Mesenchymal stem cell (in vitro differentiated cells and primary cell): ENCODE results near the gene MYO10.

ENCODE experiments used
- DNase-seq: peaks from one replicate; pipeline ENCODE4 v3.0.0-alpha.2; 2013
- H2AFZ ChIP-seq: one replicate; pipeline ENCODE4 v1.6.1; 2013; ENCODE audit warnings: low read depth, mild to moderate bottlenecking, control low read depth, inconsistent platforms, low read length, moderate library complexity
- H2AK5ac ChIP-seq: 2 replicates; pipeline ENCODE4 v1.6.1; 2013; ENCODE audit warnings: low read length, moderate library complexity, mild to moderate bottlenecking, inconsistent platforms; ENCODE audit not compliant: severe bottlenecking
- H2BK120ac ChIP-seq: one replicate; pipeline ENCODE4 v1.6.1; 2013; ENCODE audit warnings: low read depth, mild to moderate bottlenecking, inconsistent platforms, low read length, moderate library complexity
- H2BK12ac ChIP-seq, 2 experiments: one replicate each; pipeline ENCODE4 v1.6.1; 2013; ENCODE audit warnings: inconsistent platforms in 2 of 2, low read length in 2 of 2, mild to moderate bottlenecking in 2 of 2, moderate library complexity in 2 of 2, control low read depth in 1 of 2
- H2BK15ac ChIP-seq: one replicate; pipeline ENCODE4 v1.6.1; 2013; ENCODE audit warnings: mild to moderate bottlenecking, low read depth, inconsistent platforms; ENCODE audit not compliant: poor library complexity, severe bottlenecking
- H2BK5ac ChIP-seq: 2 replicates; pipeline ENCODE4 v1.6.1; 2013; ENCODE audit warnings: low read depth, mild to moderate bottlenecking, low read length, control low read depth, inconsistent platforms; ENCODE audit not compliant: poor library complexity, severe bottlenecking
- H3K14ac ChIP-seq, 2 experiments: one replicate each; pipeline ENCODE4 v1.6.1; 2013; ENCODE audit warnings: inconsistent platforms in 2 of 2, low read length in 2 of 2, control low read depth in 1 of 2, mild to moderate bottlenecking in 1 of 2, moderate library complexity in 1 of 2
- H3K18ac ChIP-seq, 2 experiments: one replicate each; pipeline ENCODE4 v1.6.1; 2013; ENCODE audit warnings: inconsistent platforms in 2 of 2, low read length in 2 of 2, control low read depth in 1 of 2, low read depth in 1 of 2, mild to moderate bottlenecking in 1 of 2
- H3K23ac ChIP-seq, 2 experiments: one replicate each; pipeline ENCODE4 v1.6.1; 2013; ENCODE audit warnings: inconsistent platforms in 2 of 2, low read length in 2 of 2, mild to moderate bottlenecking in 2 of 2, moderate library complexity in 2 of 2, control low read depth in 1 of 2
- H3K27ac ChIP-seq: 2 replicates; pipeline ENCODE4 v1.5.1; 2013; ENCODE audit warnings: mild to moderate bottlenecking, moderate library complexity, low read length, control low read depth, inconsistent platforms; ENCODE audit not compliant: poor library complexity, severe bottlenecking
- H3K27me3 ChIP-seq, 2 experiments: 2 replicates each; pipeline versions ENCODE4 v1.6.1 to v1.7.0; 2013; ENCODE audit warnings: low read length in 2 of 2, mild to moderate bottlenecking in 2 of 2, moderate library complexity in 2 of 2, control low read depth in 1 of 2, inconsistent platforms in 1 of 2; ENCODE audit not compliant: control insufficient read depth in 1 of 2, insufficient read depth in 1 of 2
- H3K36me3 ChIP-seq, 2 experiments: 2 replicates each; pipeline versions ENCODE4 v1.6.1 to v1.7.0; 2013; ENCODE audit warnings: low read length in 2 of 2, control low read depth in 1 of 2, inconsistent platforms in 1 of 2, low read depth in 1 of 2, mild to moderate bottlenecking in 1 of 2; ENCODE audit not compliant: insufficient read depth in 2 of 2, control insufficient read depth in 1 of 2
- H3K4ac ChIP-seq, 2 experiments: one replicate each; pipeline ENCODE4 v1.6.1; 2013; ENCODE audit warnings: inconsistent platforms in 2 of 2, low read length in 2 of 2, mild to moderate bottlenecking in 2 of 2, moderate library complexity in 2 of 2, control low read depth in 1 of 2, low read depth in 1 of 2
- H3K4me1 ChIP-seq: 2 replicates; pipeline ENCODE4 v1.6.1; 2013; ENCODE audit warnings: low read depth, low read length, control low read depth; ENCODE audit not compliant: control insufficient read depth, insufficient read depth
- H3K4me2 ChIP-seq: 2 replicates; pipeline ENCODE4 v1.6.1; 2013; ENCODE audit warnings: low read length, mild to moderate bottlenecking, inconsistent platforms; ENCODE audit not compliant: poor library complexity, severe bottlenecking
- H3K4me3 ChIP-seq, 2 experiments: 2 replicates each; pipeline versions ENCODE4 v1.5.1 to v1.7.0; 2013; ENCODE audit warnings: low read length in 2 of 2, mild to moderate bottlenecking in 2 of 2, control low read depth in 1 of 2, low read depth in 1 of 2; ENCODE audit not compliant: insufficient read depth in 1 of 2
- H3K79me1 ChIP-seq: replicated peaks from 2 replicates; pipeline ENCODE4 v1.6.1; 2013; ENCODE audit warnings: mild to moderate bottlenecking, control low read depth, low read length, inconsistent platforms; ENCODE audit not compliant: poor library complexity, severe bottlenecking
- H3K9ac ChIP-seq: 2 replicates; pipeline ENCODE4 v1.7.0; 2013; ENCODE audit warnings: mild to moderate bottlenecking, low read length, moderate library complexity
- H3K9me3 ChIP-seq: 2 replicates; pipeline ENCODE4 v1.7.0; 2013; ENCODE audit warnings: mild to moderate bottlenecking, low read length; ENCODE audit not compliant: control insufficient read depth
- H4K8ac ChIP-seq: one replicate; pipeline ENCODE4 v1.6.1; 2013; ENCODE audit warnings: inconsistent platforms, mild to moderate bottlenecking, low read length, moderate library complexity
- H4K91ac ChIP-seq: one replicate; pipeline ENCODE4 v1.6.1; 2013; ENCODE audit warnings: mild to moderate bottlenecking, low read length, inconsistent platforms
- WGBS: methylation state at CpG from one replicate; pipeline ENCODE4 v1.1.7; 2013; ENCODE audit warnings: mixed read lengths; 5-methylcytosine and 5-hydroxymethylcytosine counted together

MYO10 gene

DNA sequence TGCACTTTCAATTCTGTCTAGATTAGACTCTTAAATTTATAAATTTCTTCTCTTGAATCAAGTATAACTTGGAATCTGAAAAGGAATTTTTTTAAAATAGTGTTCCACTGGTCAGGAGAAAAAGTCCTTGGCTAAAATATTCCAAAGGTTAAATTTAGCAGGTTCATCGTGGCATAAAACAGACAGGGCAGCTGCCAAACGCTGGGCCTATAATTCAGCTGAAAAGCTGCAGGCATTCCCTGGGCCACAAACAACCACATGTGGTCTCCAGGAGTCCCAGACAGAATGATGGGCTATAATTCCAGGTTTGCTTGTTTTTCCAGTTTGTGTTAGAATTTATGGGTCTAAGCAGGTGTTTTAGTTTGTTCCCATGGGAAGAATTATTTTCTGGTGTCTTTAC lies 248.2 kb downstream of the MYO10 start:
- Histone ChIP-seq H2BK5ac (no peak overlapping the region), H3K9ac (no peak overlapping the region), H2AFZ (no peak overlapping the region), H3K4me3 (no peak overlapping the region), H3K9me3 (no peaks in the 10 kb centered on the region), H3K27me3 (no peaks in the 10 kb centered on the region), H2BK12ac (no peak overlapping the region), H2AK5ac (no peak overlapping the region), H2BK120ac (no peak overlapping the region), H3K4me2 (no peak overlapping the region), H3K4me1 (peaks cover 3% of the 10 kb centered on the region), H3K23ac (no peak overlapping the region), H3K14ac (no peak overlapping the region), H3K79me1 (peaks cover 24% of the 10 kb centered on the region), H3K18ac (no peak overlapping the region), H3K27ac (no peak overlapping the region), H4K91ac (no peak overlapping the region), H4K8ac (no peak overlapping the region), H3K36me3 (peaks cover 18 to 21% of the 10 kb centered on the region in 2 experiments), H2BK15ac (no peak overlapping the region), H3K4ac (no peak overlapping the region)
- 86% methylated on average over 2 of the region's 2 CpGs for WGBS
- no peak for DNase-seq

DNA sequence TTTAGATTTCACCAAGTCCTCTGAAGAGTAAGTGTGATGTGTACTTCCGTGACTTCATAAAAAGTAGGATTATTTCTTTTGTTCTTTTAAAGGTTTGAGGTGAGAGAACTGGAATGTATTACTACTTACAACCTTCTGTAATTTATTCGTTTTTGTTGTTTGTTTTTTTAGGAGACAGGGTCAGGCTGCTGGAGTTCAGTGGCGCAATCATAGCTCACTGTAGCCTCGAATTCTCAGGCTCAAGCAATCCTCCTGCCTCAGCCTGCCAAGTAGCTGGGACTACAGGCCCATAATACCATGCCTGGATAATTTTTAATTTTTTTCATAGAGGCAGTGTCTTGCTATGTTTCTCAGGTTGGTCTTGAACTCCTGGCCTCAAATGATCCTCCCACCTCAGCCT lies 251.0 kb downstream of the MYO10 start:
- no peak overlapping the region for H2BK15ac ChIP-seq
- no peak overlapping the region for H3K4me2 ChIP-seq
- 89% methylated on average over 4 of the region's 4 CpGs for WGBS
- H3K18ac ChIP-seq, result no peak overlapping the region
- H3K27ac ChIP-seq, result no peak overlapping the region
- no peak overlapping the region for H4K8ac ChIP-seq
- no peak overlapping the region for H2AFZ ChIP-seq
- no peaks in the 10 kb centered on the region for H3K27me3 ChIP-seq
- peaks cover 17% of the 10 kb centered on the region for H3K79me1 ChIP-seq
- H3K14ac ChIP-seq, result no peak overlapping the region
- no peaks in the 10 kb centered on the region for H3K9me3 ChIP-seq
- no peak overlapping the region for H3K9ac ChIP-seq
- peaks cover 26 to 42% of the 10 kb centered on the region in 2 experiments for H3K36me3 ChIP-seq
- no peak overlapping the region for H2AK5ac ChIP-seq
- DNase-seq, result peak; percentile 11
- no peak overlapping the region for H3K23ac ChIP-seq
- no peak overlapping the region for H2BK120ac ChIP-seq
- no peak overlapping the region for H3K4me3 ChIP-seq
- no peak overlapping the region for H2BK12ac ChIP-seq
- H3K4ac ChIP-seq, result no peak overlapping the region
- H3K4me1 ChIP-seq, result peaks cover 6% of the 10 kb centered on the region
- no peak overlapping the region for H2BK5ac ChIP-seq
- no peak overlapping the region for H4K91ac ChIP-seq

DNA sequence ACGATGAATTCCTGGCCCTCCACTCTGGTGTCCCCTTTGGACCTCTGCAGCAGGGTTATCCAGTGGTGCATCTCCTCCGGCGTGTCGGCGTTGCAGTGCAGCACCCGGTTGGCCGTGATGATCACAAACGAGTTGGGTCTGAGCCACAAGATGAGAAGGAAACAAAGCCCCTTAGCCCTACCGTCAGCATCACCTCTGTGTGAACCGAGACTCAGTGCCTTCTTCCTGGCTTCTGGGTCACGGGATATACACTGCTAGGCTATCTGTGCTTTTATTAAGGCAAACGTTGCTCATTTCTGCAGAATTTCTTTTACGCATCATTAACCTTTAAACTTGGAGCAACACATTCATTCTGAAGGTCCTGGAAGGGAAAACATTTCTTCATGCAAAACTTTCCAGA lies 254.2 kb downstream of the MYO10 start:
- WGBS, result 96% methylated on average over 13 of the region's 13 CpGs
- no peak for DNase-seq

DNA sequence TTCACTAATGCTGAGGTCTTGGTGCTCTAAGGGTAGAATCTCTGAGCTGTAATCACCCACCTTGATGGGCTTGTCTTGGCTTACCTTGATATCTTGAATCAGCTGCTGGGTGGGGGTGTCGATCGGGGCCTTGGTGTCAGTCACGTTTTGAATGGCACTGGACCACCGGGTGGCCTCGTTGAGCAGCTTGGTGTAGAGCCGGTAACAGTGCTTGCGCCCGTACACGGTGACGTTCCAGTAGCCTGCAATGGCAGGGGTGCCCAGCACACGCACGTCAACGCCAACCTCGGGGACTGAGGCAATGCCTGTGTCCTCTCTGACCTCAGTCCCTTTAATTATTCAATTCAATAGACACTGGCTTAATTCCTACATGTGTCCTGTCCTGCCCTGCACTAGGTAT lies 256.2 kb downstream of the MYO10 start:
- H4K8ac ChIP-seq, result no peak overlapping the region
- peaks cover 6% of the 10 kb centered on the region for H3K4me1 ChIP-seq
- no peak overlapping the region for H3K9ac ChIP-seq
- H3K9me3 ChIP-seq, result no peaks in the 10 kb centered on the region
- H2AK5ac ChIP-seq, result no peak overlapping the region
- H3K14ac ChIP-seq, result no peak overlapping the region
- H3K36me3 ChIP-seq, result peaks cover 34 to 48% of the 10 kb centered on the region in 2 experiments
- no peak overlapping the region for H2BK12ac ChIP-seq
- H3K27ac ChIP-seq, result no peak overlapping the region
- no peak overlapping the region for H2AFZ ChIP-seq
- no peak overlapping the region for H3K18ac ChIP-seq
- H3K4ac ChIP-seq, result no peak overlapping the region
- no peak overlapping the region for H2BK120ac ChIP-seq
- H3K79me1 ChIP-seq, result peaks cover 10% of the 10 kb centered on the region
- no peak overlapping the region for H3K4me2 ChIP-seq
- H3K23ac ChIP-seq, result no peak overlapping the region
- DNase-seq, result no peak
- H2BK5ac ChIP-seq, result no peak overlapping the region
- H4K91ac ChIP-seq, result no peak overlapping the region
- H3K4me3 ChIP-seq, result no peak overlapping the region
- H2BK15ac ChIP-seq, result no peak overlapping the region
- H3K27me3 ChIP-seq, result no peaks in the 10 kb centered on the region
- WGBS, result 89% methylated on average over 14 of the region's 14 CpGs

More for the DNA sequence above, 254.2 kb downstream of the MYO10 start:
- Histone ChIP-seq H3K79me1 (peaks cover 10% of the 10 kb centered on the region), H3K4ac (no peak overlapping the region), H2BK5ac (no peak overlapping the region), H2BK15ac (no peak overlapping the region), H3K9ac (no peak overlapping the region), H3K27me3 (no peaks in the 10 kb centered on the region), H3K27ac (peak overlapping the region; percentile 65), H2AK5ac (no peak overlapping the region), H3K4me2 (no peak overlapping the region), H4K91ac (no peak overlapping the region), H2BK12ac (peak overlapping the region in 1 of 2 experiments; percentile 68), H2AFZ (no peak overlapping the region), H3K36me3 (peaks cover 32 to 45% of the 10 kb centered on the region in 2 experiments), H4K8ac (no peak overlapping the region), H3K4me3 (no peak overlapping the region), H3K4me1 (peaks cover 6% of the 10 kb centered on the region), H3K9me3 (no peaks in the 10 kb centered on the region), H3K23ac (no peak overlapping the region), H2BK120ac (no peak overlapping the region), H3K18ac (no peak overlapping the region), H3K14ac (peak overlapping the region in 1 of 2 experiments; percentile 55)
